Measurements from ENCODE around the gene PRTG. TPM values are rescaled to one million over a fixed set of nuclear protein-coding genes. Genes with fewer than 3 reads are reported as not detected.

PRTG gene
- total RNA-seq, 6 experiments from 2014 or later, result 0.06 to 0.22 (median 0.12) TPM

DNA sequence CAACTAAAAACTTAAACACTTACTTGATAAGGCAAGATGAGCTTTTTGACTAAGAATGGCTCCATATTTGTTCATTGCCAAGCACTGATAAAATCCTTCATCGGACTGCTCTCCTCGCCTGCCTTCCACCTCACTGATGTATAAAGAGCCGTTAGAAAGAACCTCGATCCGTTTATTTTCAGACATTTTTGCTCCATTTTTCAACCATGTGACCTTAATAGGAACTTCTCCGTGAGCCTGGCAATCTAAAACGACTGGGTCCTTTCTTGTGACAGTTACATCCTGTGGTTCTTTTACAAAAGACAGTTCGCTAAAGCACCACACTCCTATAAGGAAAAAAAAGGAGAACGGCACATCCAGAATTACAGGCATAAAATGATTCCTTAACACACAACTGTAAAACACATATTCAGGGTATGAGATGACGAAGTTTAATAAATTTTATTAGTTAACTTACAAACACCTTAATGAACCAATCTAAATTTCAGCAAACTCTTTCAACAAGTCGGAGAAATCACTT lies 2.5 kb downstream of the PRTG start:
- intact Hi-C loops (cut with DNase I), result no loop called here
- 36% methylated on average over 11 of the region's 11 CpGs for WGBS (ENCODE audit: insufficient coverage, low coverage, low lambda C conversion rate, missing lambda C conversion rate)
- no peak for DNase-seq

DNA sequence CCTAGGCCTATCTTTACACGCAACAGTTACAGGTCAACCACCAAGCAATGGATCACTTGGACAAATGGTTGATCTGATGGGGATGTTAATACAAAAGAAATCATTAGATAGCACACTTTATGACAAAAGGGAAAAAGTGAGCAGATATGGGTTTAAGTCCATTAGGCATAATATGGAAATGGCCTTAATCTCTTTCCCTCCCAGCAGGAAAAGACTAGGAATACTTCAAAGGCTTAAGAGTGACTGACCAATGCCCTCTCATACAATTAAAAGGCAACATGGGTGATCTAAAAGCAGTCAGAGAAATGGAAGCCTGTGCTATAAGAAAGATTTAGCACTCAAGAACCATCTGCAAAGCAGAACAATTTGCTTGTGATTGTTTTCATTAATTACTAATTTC lies 3.3 kb downstream of the PRTG start:
- no peak for TF ChIP-seq POLR2A (IDR thresholded peaks at IDR 0.05)
- TF ChIP-seq, protein P1, sequence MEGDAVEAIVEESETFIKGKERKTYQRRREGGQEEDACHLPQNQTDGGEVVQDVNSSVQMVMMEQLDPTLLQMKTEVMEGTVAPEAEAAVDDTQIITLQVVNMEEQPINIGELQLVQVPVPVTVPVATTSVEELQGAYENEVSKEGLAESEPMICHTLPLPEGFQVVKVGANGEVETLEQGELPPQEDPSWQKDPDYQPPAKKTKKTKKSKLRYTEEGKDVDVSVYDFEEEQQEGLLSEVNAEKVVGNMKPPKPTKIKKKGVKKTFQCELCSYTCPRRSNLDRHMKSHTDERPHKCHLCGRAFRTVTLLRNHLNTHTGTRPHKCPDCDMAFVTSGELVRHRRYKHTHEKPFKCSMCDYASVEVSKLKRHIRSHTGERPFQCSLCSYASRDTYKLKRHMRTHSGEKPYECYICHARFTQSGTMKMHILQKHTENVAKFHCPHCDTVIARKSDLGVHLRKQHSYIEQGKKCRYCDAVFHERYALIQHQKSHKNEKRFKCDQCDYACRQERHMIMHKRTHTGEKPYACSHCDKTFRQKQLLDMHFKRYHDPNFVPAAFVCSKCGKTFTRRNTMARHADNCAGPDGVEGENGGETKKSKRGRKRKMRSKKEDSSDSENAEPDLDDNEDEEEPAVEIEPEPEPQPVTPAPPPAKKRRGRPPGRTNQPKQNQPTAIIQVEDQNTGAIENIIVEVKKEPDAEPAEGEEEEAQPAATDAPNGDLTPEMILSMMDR (IDR thresholded peaks at IDR 0.05), result no peak
- no peak overlapping the region for H3K4me3 ChIP-seq
- H3K27ac ChIP-seq, result no peak overlapping the region
- intact Hi-C loops (cut with DNase I), result no loop called here
- H3K36me3 ChIP-seq, result no peaks in the 10 kb centered on the region
- no peak for ATAC-seq
- no peaks in the 10 kb centered on the region for H3K9me3 ChIP-seq
- peaks cover 0 to 19% (median 0%) of the 10 kb centered on the region in 4 donors for H3K4me1 ChIP-seq
- 78% methylated on average over 1 of the region's 1 CpG for WGBS (ENCODE audit: insufficient coverage, low coverage, low lambda C conversion rate, missing lambda C conversion rate)
- peaks cover 0 to 7% of the 10 kb centered on the region in 2 donors for H3K27me3 ChIP-seq
- no peak for DNase-seq

More for the DNA sequence above, 2.5 kb downstream of the PRTG start:
- TF ChIP-seq POLR2A (IDR thresholded peaks at IDR 0.05), result no peak
- TF ChIP-seq, protein P1 (IDR thresholded peaks at IDR 0.05), result no peak
- ATAC-seq, result no peak
- H3K27me3 ChIP-seq, result peaks cover 0 to 7% of the 10 kb centered on the region in 2 donors
- H3K36me3 ChIP-seq, result no peaks in the 10 kb centered on the region
- H3K4me3 ChIP-seq, result no peak overlapping the region
- H3K4me1 ChIP-seq, result peaks cover 0 to 19% (median 0%) of the 10 kb centered on the region in 4 donors
- H3K27ac ChIP-seq, result no peak overlapping the region
- no peaks in the 10 kb centered on the region for H3K9me3 ChIP-seq

DNA sequence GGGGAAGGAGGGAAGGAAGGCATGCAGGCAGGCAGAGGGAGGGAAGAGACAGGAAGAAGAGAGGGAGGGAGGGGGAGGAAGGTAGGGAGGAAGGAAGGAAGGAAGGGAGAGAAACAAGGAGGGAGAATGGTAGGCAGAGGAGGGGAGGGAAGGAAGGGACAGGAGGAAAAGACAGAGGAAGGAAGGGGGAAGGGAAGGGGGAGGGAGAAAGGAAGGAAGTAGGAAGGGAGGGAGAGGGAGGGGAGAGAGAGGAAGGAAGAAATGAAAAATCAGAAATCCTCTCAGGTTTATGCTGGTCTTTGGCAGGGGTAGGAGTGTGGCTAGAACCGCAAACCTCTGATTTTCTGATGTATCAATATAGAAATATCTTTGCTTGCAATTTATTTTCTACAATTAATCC lies 4.2 kb downstream of the PRTG start:
- Histone ChIP-seq H3K36me3 (no peaks in the 10 kb centered on the region), H3K27me3 (peaks cover 0 to 7% of the 10 kb centered on the region in 2 donors), H3K4me3 (no peak overlapping the region), H3K27ac (no peak overlapping the region), H3K4me1 (peaks cover 0 to 19% (median 0%) of the 10 kb centered on the region in 4 donors), H3K9me3 (no peaks in the 10 kb centered on the region)
- ATAC-seq (no peak), DNase-seq (no peak)
- WGBS (ENCODE audit: insufficient coverage, low coverage, low lambda C conversion rate, missing lambda C conversion rate), result 90% methylated on average over 1 of the region's 1 CpG
- intact Hi-C loops (cut with DNase I), result no loop called here
- no peak for TF ChIP-seq POLR2A (IDR thresholded peaks at IDR 0.05)
- TF ChIP-seq, protein P1 (IDR thresholded peaks at IDR 0.05), result no peak

DNA sequence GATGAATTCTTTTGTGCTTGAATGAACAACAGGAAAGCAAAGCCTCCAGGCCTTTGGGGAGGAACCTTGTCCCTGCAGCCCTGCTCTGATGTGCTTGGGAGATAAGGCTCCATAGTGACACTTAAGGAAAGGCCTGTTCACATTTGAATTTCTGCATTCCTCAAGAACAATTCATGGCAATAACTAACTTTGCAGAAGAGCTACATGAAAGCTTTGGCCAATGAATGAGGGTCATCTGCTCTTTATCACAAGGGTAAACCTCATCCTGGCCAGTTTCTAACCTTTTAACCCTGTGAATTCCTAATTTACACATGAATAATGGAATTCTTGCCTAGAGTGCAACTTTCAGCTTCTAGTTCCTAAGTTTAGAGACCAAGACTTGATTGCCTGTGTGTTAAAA lies 5.6 kb downstream of the PRTG start:
- TF ChIP-seq, protein P1 (IDR thresholded peaks at IDR 0.05), result no peak
- no peak for TF ChIP-seq POLR2A (IDR thresholded peaks at IDR 0.05)
- Histone ChIP-seq H3K27me3 (peaks cover 0 to 7% of the 10 kb centered on the region in 2 donors), H3K4me3 (no peak overlapping the region), H3K9me3 (no peaks in the 10 kb centered on the region), H3K27ac (no peak overlapping the region), H3K36me3 (no peaks in the 10 kb centered on the region), H3K4me1 (peaks cover 0 to 9% (median 0%) of the 10 kb centered on the region in 4 donors)
- intact Hi-C loops (cut with DNase I), result no loop called here
- no peak for DNase-seq
- no peak for ATAC-seq

DNA sequence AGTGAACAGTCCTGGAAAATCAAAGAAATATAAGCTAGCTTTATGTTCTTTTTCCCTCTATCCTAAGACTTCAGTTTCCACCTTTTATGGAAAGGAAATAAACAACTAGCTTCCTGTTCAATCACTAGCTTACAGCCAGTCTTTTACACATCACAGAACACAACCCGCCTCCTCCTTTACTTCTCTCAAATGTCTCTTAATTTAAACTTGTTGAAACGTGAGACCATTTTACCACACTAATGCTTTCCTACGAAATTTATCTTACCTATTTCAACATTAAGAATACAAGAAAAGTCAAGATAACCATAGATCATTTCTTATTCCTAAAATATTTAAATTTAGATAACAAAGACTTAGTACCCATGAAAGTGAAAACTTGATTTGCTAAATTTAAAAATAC lies 6.2 kb downstream of the PRTG start:
- ATAC-seq (no peak), DNase-seq (no peak)
- WGBS (ENCODE audit: insufficient coverage, low coverage, low lambda C conversion rate, missing lambda C conversion rate), result 45% methylated on average over 3 of the region's 3 CpGs
- Histone ChIP-seq H3K27ac (no peak overlapping the region), H3K4me3 (no peak overlapping the region), H3K4me1 (peaks cover 0 to 3% (median 0%) of the 10 kb centered on the region in 4 donors), H3K36me3 (no peaks in the 10 kb centered on the region), H3K27me3 (peaks cover 0 to 3% of the 10 kb centered on the region in 2 donors), H3K9me3 (no peaks in the 10 kb centered on the region)
- intact Hi-C loops (cut with DNase I), result no loop called here
- TF ChIP-seq, protein P1 (IDR thresholded peaks at IDR 0.05), result no peak
- TF ChIP-seq POLR2A (IDR thresholded peaks at IDR 0.05), result no peak
